Osteocyte (in vitro differentiated cells): ENCODE data around the gene TTC27. TPM values are rescaled to one million over a fixed set of nuclear protein-coding genes. Genes with fewer than 3 reads are reported as not detected.

ENCODE experiments used
- DNase-seq: peaks from one replicate; pipeline ENCODE4 v3.0.0; 2021; ENCODE audit warnings: mixed read lengths; ENCODE audit not compliant: unreplicated experiment; ENCODE audit errors: extremely low spot score
- H3K27ac Mint-ChIP-seq: one replicate; pipeline ENCODE4 v1.8.0; 2021; ENCODE audit warnings: mild to moderate bottlenecking, mixed read lengths; ENCODE audit not compliant: unreplicated experiment
- H3K27me3 Mint-ChIP-seq: one replicate; pipeline ENCODE4 v1.8.0; 2021; ENCODE audit warnings: mixed read lengths; ENCODE audit not compliant: unreplicated experiment
- H3K36me3 Mint-ChIP-seq: one replicate; pipeline ENCODE4 v1.8.0; 2021; ENCODE audit warnings: mixed read lengths; ENCODE audit not compliant: unreplicated experiment
- H3K4me1 Mint-ChIP-seq: one replicate; pipeline ENCODE4 v1.8.0; 2021; ENCODE audit warnings: mixed read lengths; ENCODE audit not compliant: unreplicated experiment
- H3K4me3 Mint-ChIP-seq: one replicate; pipeline ENCODE4 v1.8.0; 2021; ENCODE audit warnings: mild to moderate bottlenecking, moderate library complexity, mixed read lengths; ENCODE audit not compliant: unreplicated experiment
- H3K9me3 Mint-ChIP-seq: one replicate; pipeline ENCODE4 v1.8.0; 2021; ENCODE audit warnings: mixed read lengths; ENCODE audit not compliant: unreplicated experiment
- total RNA-seq: library from RNA; stranded (reverse); gene quantifications from 2 replicates; pipeline ENCODE4 v1.2.1, GENCODE V29; 2021
- TF ChIP-seq, protein P1 (sequence below): fragments of 200-600 bp; sonication (generic); IDR thresholded peaks from 2 replicates; pipeline ENCODE4 v1.5.0; 2021; ENCODE audit warnings: antibody characterized with exemption, mild to moderate bottlenecking, moderate library complexity

The TTC27 gene
- total RNA-seq, 1 donor from 2014 or later = 14.2 TPM

DNA sequence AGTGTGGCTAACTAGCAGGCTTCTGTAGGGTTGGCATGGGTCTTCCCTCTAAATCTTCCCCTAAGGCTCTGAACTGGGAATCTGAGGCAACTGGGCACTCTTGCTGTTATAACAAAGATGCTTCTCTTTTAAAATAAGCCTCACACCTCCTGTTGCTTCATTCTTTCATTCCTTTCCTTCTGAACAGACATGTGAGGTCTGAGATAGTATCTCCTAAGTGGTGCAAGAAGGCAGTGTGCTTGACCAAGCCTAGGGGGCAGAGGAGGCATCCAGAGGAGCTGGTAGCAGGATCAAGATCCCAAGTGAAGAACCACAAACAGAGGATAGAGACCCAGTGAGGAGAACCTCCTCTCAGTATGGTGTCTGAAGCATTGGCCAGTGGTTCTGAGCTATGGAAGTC, 90.9 kb downstream of the TTC27 start:
- H3K9me3 Mint-ChIP-seq = no peaks in the 10 kb centered on the region
- DNase-seq = no peak
- TF ChIP-seq, protein P1, sequence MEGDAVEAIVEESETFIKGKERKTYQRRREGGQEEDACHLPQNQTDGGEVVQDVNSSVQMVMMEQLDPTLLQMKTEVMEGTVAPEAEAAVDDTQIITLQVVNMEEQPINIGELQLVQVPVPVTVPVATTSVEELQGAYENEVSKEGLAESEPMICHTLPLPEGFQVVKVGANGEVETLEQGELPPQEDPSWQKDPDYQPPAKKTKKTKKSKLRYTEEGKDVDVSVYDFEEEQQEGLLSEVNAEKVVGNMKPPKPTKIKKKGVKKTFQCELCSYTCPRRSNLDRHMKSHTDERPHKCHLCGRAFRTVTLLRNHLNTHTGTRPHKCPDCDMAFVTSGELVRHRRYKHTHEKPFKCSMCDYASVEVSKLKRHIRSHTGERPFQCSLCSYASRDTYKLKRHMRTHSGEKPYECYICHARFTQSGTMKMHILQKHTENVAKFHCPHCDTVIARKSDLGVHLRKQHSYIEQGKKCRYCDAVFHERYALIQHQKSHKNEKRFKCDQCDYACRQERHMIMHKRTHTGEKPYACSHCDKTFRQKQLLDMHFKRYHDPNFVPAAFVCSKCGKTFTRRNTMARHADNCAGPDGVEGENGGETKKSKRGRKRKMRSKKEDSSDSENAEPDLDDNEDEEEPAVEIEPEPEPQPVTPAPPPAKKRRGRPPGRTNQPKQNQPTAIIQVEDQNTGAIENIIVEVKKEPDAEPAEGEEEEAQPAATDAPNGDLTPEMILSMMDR = no peak
- H3K27me3 Mint-ChIP-seq = no peaks in the 10 kb centered on the region
- H3K4me1 Mint-ChIP-seq = peaks cover 14% of the 10 kb centered on the region
- no peak overlapping the region for H3K27ac Mint-ChIP-seq
- H3K4me3 Mint-ChIP-seq = no peak overlapping the region
- peaks cover 3% of the 10 kb centered on the region for H3K36me3 Mint-ChIP-seq

- H3K4me1 Mint-ChIP-seq = peaks cover 14% of the 10 kb centered on the region
- no peaks in the 10 kb centered on the region for H3K27me3 Mint-ChIP-seq
- no peaks in the 10 kb centered on the region for H3K9me3 Mint-ChIP-seq
- peaks cover 2% of the 10 kb centered on the region for H3K36me3 Mint-ChIP-seq
- TF ChIP-seq, protein P1 = no peak
- H3K4me3 Mint-ChIP-seq = no peak overlapping the region
- H3K27ac Mint-ChIP-seq = no peak overlapping the region
- no peak for DNase-seq
Observed at GRCh38 chr2:32719430-32719829, 91.6 kb downstream of the TTC27 start.

GRCh38 chr2:32719933-32720716, 92.3 kb downstream of the TTC27 start:
- Mint-ChIP-seq H3K36me3 (peaks cover 3% of the 10 kb centered on the region), H3K4me1 (peaks cover 12% of the 10 kb centered on the region), H3K27me3 (no peaks in the 10 kb centered on the region), H3K9me3 (no peaks in the 10 kb centered on the region), H3K27ac (no peak overlapping the region), H3K4me3 (no peak overlapping the region)
- no peak for DNase-seq
- TF ChIP-seq, protein P1 = no peak

GRCh38 chr2:32720771-32721170, 92.9 kb downstream of the TTC27 start:
- H3K4me3 Mint-ChIP-seq = no peak overlapping the region
- no peak for DNase-seq
- H3K36me3 Mint-ChIP-seq = peaks cover 5% of the 10 kb centered on the region
- peaks cover 6% of the 10 kb centered on the region for H3K4me1 Mint-ChIP-seq
- H3K27me3 Mint-ChIP-seq = no peaks in the 10 kb centered on the region
- H3K27ac Mint-ChIP-seq = no peak overlapping the region
- TF ChIP-seq, protein P1 = no peak
- H3K9me3 Mint-ChIP-seq = no peaks in the 10 kb centered on the region

DNA sequence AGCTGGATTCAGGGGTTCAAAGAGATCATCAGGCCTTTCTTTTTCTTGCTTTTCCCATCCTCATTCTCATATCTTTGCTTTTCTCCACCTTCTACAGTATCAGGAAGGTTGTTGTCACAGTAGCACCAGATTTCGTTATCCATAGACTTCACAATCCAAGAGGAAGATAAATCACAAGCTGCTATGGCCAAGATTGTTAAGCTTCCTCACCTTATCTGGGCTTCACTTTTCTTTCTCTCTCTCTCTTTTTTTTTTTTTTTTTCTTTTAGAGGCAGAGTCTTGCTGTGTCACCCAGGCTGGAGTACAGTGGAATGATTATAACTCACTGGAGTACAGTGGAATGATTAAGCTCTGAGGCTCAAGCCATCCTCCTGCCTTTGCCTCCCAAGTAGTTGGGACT, 93.5 kb downstream of the TTC27 start:
- Mint-ChIP-seq H3K9me3 (no peaks in the 10 kb centered on the region), H3K27ac (no peak overlapping the region), H3K4me1 (peaks cover 3% of the 10 kb centered on the region), H3K36me3 (peaks cover 9% of the 10 kb centered on the region), H3K4me3 (no peak overlapping the region), H3K27me3 (no peaks in the 10 kb centered on the region)
- TF ChIP-seq, protein P1 = no peak
- no peak for DNase-seq
